HUDEP-2 (cell line): ENCODE measurements around the gene EVI5.
"Not testable (repeated sequence)": the region's sequence is repeated elsewhere in the genome, so short reads cannot be mapped to it uniquely, and the experiment has no call there.

Source experiments
- DNase-seq, 76 experiments: peaks; one replicate each; lab custom pipeline; 2025; ENCODE audit not compliant: unreplicated experiment in 76 of 76; lab: John Stamatoyannopoulos, UW

The EVI5 gene

DNA sequence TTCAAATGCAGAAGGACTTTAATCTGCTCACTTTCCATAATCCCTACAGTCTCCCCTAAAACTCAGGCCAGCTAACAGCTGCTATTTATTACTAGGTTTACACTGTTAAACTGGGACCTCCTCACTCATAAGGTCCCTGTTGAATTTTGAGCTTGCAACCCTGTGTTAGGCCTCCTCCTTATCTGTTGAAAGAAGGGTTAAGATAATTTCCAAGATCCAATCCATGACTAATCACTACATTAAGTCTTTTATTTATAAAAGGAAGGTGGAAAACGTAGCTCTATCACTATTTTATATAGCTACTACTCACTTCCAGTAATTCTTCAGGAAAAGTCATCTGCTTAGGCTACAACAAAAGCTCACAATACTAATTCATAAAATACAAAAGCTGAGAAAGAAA lies 79.5 kb downstream of the EVI5 start:
- no peak for DNase-seq

DNA sequence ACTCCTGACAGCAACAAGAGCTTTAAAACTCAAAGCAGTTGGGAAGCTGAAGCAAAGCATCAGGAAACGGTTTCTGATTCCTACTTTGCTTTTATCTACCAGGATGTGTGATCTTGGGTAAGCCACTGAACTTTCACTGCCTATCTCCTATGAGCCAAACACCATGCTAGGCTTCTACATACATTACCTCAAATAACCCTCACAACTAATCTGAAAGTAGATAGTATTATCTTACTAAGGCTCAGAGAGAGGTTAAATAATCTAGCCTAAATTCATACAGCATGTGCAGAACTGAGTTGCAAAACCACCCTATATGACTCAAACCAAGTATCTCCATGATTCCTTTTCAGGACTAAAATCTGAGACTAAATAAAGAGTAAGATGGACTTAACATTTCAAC lies 83.8 kb downstream of the EVI5 start:
- peak in 5 of 76 experiments; percentile 12 to 17 (median 16) for DNase-seq

DNA sequence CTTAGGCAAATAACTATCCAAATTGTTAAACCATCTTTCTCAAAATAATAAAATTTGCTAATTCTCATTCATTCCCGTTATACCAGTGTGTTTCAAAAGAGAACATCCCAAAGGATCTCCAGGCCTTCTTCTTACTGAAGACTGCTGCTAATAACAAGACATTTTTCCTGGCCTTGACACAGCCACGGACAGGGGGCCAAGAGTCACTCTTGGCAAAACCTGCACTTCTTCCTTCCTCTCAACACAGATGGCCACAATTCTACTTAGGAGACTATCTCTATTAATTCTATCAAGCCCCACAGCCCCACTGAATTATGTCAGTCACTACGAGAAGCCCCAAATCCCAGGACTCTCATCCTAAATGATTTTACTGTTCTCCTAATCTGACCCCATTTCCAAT lies 86.0 kb downstream of the EVI5 start:
- no peak for DNase-seq

DNA sequence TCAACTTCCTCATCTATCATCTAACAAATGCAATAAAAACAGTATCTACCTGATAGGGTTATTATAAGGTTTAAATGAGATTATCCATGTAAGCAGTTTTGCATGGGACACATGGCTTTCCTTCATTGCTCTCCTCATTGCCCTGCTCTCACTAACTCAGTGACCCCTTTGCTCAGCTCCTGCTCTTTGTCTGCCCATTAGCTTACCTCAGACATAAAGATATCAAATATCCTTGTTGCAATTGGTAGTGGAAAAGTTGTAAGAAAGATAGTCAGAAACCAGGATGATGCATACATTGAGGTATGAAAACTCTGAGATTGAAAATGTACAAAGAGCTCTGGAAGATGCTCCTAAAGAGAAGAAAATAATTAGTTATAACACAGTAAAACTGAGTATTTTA lies 89.8 kb downstream of the EVI5 start:
- no peak for DNase-seq

DNA sequence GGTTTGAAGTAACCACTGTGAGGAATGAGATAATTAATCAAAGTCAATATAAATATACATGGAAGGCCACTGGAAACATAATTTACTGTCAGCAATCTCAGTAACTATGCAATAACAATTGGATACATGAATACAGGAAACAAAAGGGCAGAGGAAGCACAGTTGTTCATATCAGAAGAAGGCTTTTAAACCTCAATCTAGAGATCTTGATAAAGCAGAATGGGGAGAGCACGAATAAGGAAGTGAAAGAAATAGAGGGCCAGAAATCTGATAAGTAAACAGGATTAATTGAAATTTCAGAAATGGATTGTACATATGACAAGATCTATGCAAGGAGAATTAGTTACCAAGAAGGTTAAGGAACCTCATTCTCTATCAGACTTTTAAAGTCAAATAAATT lies 93.0 kb downstream of the EVI5 start:
- DNase-seq: no peak

DNA sequence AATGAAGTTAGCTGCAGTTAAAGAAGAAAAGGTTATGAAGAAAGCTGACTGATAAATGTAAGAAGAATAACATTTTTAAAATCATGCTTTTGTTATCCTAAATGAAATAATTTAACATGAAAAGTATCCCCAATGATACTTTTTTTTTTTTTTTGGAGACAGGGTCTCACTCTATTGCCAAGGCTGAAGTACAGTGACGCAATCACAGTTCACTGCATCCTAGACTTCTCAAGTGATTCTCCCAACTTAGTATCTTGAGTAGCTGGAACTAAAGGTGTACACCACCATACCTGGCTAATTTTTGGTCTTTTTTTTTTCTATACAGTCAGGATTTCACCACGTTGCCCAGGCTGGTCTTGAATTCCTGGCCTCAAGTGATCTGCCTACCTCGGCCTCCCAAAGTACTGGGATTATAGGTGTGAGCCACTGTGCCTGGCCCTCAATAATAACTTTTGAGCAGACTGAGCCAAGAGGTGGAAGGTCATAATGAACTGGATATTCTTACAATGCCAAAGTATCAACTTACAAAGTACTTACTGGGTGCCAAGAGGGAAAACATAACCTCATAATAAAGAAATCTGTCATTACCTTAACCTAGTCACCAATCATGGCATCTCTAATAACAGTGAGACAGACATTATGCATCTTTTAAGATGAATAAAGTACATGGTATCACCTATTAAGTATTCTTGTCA lies 94.5 kb downstream of the EVI5 start:
- no peak for DNase-seq

DNA sequence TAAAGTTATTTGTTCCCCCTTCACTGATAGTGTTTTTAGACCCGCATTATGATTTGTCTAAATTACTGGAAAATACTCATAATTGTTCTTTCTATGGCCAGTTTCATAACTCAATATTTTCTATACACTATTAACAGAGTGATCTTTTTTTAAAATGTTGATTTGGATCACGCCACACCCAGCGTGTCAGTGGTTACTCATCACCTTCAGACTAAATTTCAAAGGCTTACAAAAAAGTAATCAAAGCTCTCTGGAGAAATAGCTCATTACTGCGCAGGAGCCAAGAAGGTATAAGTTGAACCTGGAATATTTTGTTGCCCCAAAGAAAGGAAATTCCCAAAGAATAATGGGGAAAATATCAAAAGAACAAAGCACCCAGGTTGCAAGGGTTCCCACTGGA lies 104.9 kb downstream of the EVI5 start:
- DNase-seq: no peak

DNA sequence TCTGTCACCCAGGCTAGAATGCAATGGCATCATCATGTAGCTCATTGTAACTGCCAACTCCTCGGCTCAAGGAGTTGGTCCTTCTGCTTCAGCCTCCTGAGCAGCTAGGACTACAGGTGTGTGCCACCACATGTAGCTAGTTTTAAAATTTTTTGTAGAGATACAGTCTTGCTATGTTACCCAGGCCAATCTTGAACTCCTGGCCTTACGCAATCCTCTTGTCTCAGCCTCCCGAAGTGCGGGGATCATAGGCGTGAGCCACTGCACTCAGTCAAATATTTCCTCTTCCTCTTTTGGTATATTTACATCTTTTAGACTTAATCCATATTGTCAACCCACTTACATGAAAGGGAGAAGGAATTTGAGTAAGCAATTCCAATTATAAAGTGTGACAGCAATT lies 121.1 kb downstream of the EVI5 start:
- DNase-seq: no peak

DNA sequence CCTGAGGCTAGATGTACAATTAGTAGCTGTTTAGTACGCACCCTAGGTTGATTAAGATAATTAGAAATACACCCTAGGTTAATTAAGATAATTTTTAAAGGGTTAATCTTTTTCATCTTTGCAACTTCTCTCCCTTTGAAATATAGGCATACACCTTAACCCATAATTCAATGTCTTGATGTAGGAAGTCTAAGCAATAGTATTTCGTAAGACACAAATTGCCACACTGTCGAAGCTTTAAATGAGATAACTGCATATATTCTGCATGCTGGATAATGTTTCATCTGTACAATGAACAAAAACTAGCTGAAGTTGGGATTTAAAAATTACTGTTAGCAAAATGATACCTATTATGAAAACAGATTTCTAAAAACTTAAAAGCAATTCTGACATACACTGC lies 122.9 kb downstream of the EVI5 start:
- DNase-seq: no peak

DNA sequence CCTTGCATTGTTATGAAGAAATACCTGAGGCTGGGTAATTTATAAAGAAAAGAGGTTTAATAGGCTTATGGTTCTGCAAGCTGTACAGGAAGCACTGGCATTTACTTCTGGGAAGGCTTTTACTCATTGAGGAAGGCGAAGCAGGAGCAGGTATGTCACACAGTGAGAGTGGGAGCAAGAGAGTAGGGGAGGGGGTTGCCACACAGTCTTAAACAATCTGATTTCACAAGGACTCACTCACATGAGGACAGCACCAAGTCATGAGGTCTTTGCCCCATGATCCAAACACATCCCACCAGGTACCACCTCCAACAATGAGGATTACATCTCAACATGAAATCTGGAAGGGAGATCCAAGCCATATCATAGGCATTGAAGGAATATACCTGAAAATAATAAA lies 127.2 kb downstream of the EVI5 start:
- no peak for DNase-seq

DNA sequence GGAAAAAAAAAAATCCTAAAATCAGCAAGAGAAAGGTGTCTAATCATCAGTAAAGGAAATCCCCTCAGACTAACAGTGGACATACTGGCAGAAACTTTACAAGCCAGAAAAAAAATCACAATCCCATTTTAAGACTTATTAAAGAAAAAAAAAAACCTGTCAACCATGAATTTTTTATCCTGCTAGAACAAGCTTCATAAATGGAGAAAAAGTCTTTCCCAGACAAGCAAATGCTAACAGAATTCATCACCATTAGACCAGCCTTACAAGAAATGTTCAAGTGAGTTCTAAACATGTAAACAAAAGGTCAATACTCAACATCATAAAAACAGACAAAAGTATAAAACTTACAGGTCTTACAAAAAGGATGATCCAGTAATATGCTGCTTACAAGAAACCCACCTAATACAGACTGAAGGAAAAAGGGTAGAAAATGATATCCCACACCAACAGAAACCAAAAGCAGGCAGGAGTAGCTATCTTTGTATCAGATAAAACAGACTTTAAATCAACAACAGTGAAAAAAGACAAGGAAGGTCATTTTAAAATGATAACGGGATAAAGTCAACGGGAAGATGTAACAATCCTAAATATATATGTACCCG lies 129.6 kb downstream of the EVI5 start:
- DNase-seq: no peak

DNA sequence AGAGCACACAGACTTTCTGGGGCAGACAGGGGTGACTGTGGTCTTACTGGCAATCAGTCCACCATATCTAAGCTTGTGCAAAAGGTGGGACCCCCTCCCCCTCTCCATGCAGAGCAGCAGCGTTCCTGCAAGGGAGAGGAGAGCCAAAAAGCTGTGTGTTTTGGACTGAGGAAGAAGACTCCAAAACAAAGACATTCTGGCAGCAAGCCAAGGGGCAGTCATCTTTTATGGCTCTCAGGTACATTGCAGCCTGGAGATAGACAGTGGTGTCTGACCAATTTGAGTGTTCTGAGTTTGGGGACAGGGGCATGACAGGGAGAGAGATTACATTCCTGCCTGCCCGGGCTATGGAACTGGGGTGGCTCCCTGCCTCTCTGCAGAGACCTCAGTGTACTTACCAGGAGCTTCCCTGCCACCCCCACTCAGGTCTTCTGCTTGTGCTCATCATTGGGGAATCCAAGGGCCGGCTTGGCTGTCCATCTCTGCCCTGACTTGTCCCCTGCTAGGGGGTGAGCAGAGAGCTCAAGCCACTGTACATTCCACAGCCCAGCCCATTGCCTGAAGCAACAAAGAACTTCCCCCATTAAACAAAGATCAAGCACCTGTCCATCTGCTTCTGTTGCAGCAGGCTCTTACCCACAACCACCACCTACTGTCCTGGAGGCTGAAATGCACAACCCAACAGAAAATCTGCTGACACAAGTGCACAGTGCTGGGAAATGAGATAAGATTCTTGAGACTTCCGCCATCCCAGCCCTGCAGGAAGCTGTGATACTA lies 131.1 kb downstream of the EVI5 start:
- DNase-seq: peak in 19 of 76 experiments; percentile 1 to 52 (median 18)

DNA sequence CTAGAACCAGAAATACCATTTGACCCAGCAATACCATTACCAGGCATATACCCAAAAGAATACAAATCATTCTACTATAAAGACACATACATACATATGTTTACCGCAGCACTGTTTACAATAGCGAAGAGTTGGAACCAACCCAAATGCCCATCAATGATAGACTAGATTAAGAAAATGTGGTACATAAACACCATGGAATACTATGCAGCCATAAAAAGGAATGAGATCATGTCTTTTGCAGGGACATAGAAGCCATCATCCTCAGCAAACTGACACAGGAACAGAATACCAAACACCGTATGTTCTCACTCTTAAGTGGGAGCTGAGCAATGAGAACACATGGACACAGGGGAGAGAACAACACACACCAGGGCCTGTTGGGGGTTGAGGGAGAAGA lies 144.2 kb downstream of the EVI5 start:
- DNase-seq: not testable (repeated sequence)

DNA sequence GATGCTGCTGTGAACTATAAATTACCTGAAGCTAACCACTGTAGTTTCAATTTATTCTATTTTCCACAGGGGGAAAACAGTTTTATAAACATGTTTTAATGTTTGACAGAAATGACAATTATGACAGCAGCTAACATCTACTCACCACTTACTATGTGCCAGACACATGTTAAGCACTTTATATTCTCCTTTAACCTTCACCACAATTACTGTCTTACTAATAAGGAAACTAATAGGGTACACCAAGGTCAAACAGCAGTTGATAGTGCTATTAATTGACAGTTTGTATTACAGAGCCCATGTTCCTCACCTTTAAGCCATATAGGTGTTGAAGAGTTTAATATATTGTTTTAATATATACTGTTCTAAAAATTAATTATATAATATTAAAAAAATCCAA lies 146.4 kb downstream of the EVI5 start:
- DNase-seq: no peak

DNA sequence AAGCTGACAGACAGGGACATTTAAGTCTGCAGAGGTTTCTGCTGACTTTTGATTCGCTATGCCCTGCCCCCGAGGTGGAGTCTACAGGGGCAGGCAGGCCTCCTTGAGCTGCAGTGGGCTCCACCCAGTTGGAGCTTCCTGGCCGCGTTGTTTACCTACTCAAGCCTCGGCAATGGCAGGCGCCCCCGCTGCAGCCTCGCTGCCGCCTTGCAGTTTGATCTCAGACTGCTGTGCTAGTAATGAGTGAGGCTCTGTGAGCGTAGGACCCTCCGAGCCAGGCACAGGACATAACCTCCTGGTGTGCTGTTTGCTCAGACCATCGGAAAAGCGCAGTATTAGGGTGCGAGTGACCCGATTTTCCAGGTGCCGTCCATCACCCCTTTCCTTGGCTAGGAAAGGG lies 149.7 kb downstream of the EVI5 start:
- not testable (repeated sequence) for DNase-seq

DNA sequence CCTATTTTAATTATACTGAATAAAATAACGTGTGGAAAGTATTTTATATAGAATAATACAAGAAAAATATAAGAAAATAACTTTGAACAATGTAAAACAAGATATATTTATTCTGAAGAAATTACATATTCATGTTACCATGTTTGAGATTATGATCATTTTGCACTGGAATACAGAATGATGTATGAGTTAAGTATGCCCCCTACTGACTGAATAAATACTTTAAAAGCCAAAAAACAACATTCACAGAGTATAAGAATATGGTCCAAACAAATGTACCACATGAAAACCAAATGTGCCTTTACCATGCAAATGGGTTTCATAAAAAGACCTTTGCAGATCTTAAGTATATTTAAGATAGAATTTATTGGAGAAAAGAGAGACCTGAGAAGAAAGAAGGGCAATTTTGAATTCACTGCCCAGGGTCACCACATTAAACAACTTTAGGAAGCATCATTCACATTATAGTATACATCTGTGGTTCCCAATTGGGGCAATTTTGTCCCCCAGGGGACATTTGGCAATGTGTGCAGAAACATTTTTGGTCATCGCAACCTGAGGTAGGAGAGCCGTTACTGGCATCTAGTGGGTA lies 161.6 kb downstream of the EVI5 start:
- peak in 4 of 76 experiments; percentile 2 to 8 (median 3) for DNase-seq

DNA sequence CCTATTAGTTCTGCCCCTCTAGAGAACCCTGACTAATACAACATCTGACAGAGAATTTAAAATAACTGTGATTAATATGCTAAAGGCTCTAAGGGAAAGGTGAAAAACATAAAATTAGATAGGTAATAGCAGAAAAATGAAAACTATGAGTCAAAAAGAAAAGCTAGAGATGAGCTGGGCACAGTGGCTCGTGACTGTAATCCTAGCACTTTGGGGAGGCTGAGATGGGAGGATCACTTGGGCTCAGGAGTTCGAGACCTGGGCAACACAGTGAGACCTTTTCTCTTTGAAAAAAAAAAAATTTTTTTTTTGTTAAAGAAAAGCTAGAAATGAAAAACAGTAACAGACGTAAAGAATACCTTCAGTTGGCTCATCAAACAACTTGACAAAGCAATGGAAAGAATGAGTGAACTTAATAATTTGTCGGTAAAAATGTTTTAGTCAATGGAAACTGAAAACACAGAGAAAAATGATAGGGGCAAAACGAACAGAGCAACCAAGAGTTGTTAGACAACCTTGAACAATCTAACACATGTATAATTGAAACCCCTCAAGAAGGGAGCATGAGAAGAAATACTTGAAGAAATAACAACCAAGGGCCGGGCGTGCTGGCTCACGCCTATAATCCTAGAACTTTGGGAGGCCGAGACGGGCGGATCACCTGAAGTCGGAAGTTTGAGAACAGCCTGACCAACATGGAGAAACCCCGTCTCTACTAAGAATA lies 165.3 kb downstream of the EVI5 start:
- DNase-seq: no peak

DNA sequence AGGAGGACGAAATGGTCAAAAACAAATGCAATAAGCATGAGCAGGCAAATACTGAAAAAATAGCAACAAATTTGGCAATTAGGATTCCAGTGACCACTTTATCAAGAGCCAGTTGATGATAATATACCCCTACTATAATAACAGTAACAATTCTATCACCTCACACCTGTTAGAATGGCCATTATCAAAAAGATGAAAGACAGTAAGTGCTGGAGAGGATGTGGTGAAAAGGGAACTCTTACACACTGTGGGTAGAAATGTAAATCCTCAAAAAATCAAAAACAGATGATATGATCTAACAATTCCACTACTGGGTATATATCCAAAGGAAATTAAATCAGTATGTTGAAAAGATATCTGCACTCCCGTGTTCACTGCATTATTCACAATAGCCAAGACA lies 183.9 kb downstream of the EVI5 start:
- no peak for DNase-seq

DNA sequence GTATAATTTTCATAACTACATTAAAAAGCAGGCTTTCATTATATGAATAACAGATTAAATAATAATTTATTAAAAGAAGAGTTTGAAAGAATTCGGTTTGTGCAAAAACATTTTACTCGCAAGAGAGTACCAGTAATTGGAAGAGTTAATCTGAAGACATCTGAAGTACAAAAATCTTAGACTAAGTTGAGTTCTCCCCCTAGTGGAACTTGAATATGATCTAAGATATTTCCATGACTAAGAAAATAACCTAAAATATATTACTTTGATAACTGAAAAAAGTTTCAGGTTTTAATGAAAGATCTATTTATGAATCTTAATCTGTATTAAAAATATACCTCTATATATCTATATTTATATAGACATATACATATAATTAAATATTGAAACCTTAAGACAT lies 185.7 kb downstream of the EVI5 start:
- DNase-seq: peak in 4 of 76 experiments; percentile 1 to 12 (median 2)

DNA sequence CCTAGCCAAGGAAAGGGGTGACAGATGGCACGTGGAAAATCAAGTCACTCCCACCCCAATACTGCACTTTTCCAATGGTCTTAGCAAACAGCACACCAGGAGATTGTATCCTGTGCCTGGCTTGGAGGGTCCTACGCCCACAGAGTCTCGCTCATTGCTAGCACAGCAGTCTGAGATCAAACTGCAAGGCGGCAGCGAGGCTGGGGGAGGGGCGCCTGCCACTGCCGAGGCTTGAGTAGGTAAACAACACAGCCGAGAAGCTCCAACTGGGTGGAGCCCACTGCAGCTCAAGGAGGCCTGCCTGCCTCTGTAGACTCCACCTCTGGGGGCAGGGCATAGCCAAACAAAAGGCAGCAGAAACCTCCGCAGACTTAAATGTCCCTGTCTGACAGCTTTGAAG lies 195.5 kb downstream of the EVI5 start:
- not testable (repeated sequence) for DNase-seq

DNA sequence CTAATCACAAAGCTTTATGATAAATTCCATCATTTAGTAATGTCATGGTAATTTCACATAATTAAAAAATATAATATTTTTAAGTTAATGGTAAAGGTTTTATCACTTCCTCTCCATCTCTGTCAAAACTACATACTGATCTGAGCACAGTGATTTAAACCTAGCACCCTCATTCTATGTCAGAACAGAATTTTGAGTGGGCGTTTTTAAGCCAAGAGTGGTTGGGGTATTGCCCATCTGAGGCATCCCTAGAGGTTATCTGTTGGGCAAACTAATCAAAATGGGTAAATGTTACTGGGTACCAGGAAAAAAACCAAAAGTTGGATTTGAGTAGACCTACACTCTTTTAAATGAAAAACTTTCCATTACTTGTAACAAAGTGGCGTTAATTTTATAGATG lies 197.5 kb downstream of the EVI5 start:
- DNase-seq: no peak
